ENCODE measurements around the gene ADD1. TPM values are rescaled to one million over a fixed set of nuclear protein-coding genes. Genes with fewer than 3 reads are reported as not detected.

The ADD1 gene
- total and polyA plus RNA-seq, 12 donors = 163 to 448 (median 214) TPM

GRCh38 chr4:2939383-2940243 is 96.0 kb downstream of the ADD1 start:
- H3K27me3 ChIP-seq = no peaks in the 10 kb centered on the region
- peaks cover 5 to 82% (median 41%) of the 10 kb centered on the region in 9 donors for H3K36me3 ChIP-seq
- peak in 1 of 2 donors; percentile 14 for DNase-seq
- no peak overlapping the region for H3K27ac ChIP-seq
- intact Hi-C loops (cut with DNase I) = loop anchor here in 7 of 10 donors (5.0 to 10.0 kb wide), 4 partner anchors 95 to 185 kb away; partner anchors contain the start of genes TNIP2 (in 2 of the 7) and ADD1 (in 1 of the 7)
- 90 to 92% methylated on average over 30 of the region's 30 CpGs for WGBS, 2 donors
- TF ChIP-seq, protein P1, sequence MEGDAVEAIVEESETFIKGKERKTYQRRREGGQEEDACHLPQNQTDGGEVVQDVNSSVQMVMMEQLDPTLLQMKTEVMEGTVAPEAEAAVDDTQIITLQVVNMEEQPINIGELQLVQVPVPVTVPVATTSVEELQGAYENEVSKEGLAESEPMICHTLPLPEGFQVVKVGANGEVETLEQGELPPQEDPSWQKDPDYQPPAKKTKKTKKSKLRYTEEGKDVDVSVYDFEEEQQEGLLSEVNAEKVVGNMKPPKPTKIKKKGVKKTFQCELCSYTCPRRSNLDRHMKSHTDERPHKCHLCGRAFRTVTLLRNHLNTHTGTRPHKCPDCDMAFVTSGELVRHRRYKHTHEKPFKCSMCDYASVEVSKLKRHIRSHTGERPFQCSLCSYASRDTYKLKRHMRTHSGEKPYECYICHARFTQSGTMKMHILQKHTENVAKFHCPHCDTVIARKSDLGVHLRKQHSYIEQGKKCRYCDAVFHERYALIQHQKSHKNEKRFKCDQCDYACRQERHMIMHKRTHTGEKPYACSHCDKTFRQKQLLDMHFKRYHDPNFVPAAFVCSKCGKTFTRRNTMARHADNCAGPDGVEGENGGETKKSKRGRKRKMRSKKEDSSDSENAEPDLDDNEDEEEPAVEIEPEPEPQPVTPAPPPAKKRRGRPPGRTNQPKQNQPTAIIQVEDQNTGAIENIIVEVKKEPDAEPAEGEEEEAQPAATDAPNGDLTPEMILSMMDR (IDR thresholded peaks at IDR 0.05) = no peak
- H3K4me1 ChIP-seq = peaks cover 0 to 25% (median 21%) of the 10 kb centered on the region in 9 donors
- no peaks in the 10 kb centered on the region for H3K9me3 ChIP-seq
- no peak overlapping the region for H3K4me3 ChIP-seq
- ATAC-seq = no peak

DNA sequence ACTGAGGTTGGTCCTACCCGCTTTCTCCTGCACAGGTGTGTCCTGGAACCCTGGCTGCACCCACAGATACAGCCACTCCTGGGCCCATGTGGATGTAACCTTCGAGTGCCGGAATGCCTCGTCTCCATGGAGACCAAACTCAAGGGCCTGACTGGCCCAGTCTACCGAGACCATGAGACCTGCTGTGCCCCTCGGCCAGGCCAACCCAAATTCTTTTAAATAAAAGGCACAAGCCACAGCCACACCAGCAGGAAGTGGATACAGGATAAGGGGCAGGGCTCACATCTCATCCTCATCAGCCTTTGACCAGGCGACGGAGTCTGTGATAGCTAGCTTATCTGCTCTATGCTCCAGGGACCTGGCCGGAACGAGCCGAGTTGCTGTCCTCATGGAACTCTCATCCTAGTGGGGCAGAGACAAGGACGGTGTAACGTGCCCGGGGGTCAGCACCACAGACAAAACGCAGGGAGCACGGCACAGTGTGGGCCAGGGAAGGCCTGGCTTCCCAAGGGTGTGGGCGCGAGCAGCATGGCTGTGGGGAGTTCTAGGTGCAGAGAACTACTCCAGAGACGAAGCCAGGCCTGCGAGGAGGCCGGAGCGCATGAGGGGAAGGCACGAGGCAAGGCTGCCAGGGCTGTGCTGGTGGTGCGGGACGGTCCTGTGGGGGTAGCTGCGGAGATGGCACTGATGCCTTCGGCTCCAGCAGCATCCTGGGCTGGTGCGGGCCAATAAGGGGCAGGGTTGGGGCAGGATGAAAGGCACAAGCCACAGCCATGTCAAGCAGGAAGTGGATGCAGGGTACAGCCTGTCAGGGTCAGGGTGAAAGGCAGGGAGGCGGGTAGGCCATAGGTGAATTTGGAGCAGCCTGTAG is 96.9 kb downstream of the ADD1 start:
- no peak for DNase-seq
- WGBS, 2 donors = 86% methylated on average over 29 of the region's 29 CpGs

GRCh38 chr4:2941138-2942036 is 97.7 kb downstream of the ADD1 start:
- no peak overlapping the region for H3K27ac ChIP-seq
- no peaks in the 10 kb centered on the region for H3K27me3 ChIP-seq
- peaks cover 5 to 99% (median 52%) of the 10 kb centered on the region in 9 donors for H3K36me3 ChIP-seq
- peaks cover 0 to 13% (median 7%) of the 10 kb centered on the region in 9 donors for H3K4me1 ChIP-seq
- DNase-seq (no peak), ATAC-seq (peak in 1 of 8 donors; percentile 1)
- no peak overlapping the region for H3K4me3 ChIP-seq
- no peaks in the 10 kb centered on the region for H3K9me3 ChIP-seq
- TF ChIP-seq, protein P1 (IDR thresholded peaks at IDR 0.05) = no peak
- intact Hi-C loops (cut with DNase I) = no loop called here
- 88 to 94% methylated on average over 24 of the region's 24 CpGs for WGBS, 2 donors

More for the DNA sequence above, 96.9 kb downstream of the ADD1 start:
- no peak overlapping the region for H3K27ac ChIP-seq
- intact Hi-C loops (cut with DNase I) = no loop called here
- no peaks in the 10 kb centered on the region for H3K9me3 ChIP-seq
- peaks cover 5 to 91% (median 48%) of the 10 kb centered on the region in 9 donors for H3K36me3 ChIP-seq
- H3K27me3 ChIP-seq = no peaks in the 10 kb centered on the region
- H3K4me3 ChIP-seq = no peak overlapping the region
- TF ChIP-seq, protein P1 (IDR thresholded peaks at IDR 0.05) = no peak
- peaks cover 0 to 18% (median 16%) of the 10 kb centered on the region in 9 donors for H3K4me1 ChIP-seq
- ATAC-seq = peak in 1 of 8 donors; percentile 14

Measured in heart right ventricle (tissue), 16 donors.